ENCODE data around the gene MBD3. TPM values are rescaled to one million over a fixed set of nuclear protein-coding genes. Genes with fewer than 3 reads are reported as not detected.

MBD3 gene
- total and polyA plus RNA-seq, 4 donors = 12.4 to 57.6 (median 50.2) TPM

DNA sequence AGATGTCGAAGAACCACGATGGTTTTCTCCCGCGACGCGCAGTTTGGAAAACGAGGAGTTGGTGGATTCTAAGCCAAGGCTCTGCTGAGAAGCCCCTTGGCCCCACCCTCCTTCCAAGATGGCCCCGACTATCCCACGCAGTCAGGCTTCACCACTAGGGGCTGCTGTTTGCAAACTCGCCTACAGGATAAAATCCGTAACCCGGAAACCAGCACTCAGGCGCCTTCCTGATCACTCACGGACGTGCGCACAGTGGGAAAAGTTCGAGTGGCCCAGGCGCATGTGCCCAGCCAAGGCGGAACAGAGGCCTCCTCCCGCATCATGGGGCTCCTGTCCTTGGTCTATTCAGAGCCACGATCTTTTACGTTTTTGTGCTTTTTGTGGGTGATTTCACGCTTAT is 31.8 kb upstream of the MBD3 start:
- DNase-seq (ENCODE audit: low spot score) = peak; percentile 69
- Histone ChIP-seq H3K4me3 (ENCODE audit: low read depth in 1 of 3, low read length in 3 of 3) (no peak overlapping the region), H3K9me3 (ENCODE audit: control insufficient read depth in 4 of 4, low read length in 3 of 4) (no peaks in the 10 kb centered on the region), H3K36me3 (ENCODE audit: control insufficient read depth in 4 of 4, insufficient read depth in 3 of 4, low read depth in 1 of 4, low read length in 3 of 4) (peaks cover 0 to 6% (median 0%) of the 10 kb centered on the region in 4 donors), H3K9ac (ENCODE audit: low read depth in 1 of 2, low read length in 2 of 2) (no peak overlapping the region), H3K27me3 (ENCODE audit: control insufficient read depth in 4 of 4, insufficient read depth in 4 of 4, low read length in 3 of 4) (no peaks in the 10 kb centered on the region), H3K27ac (ENCODE audit: low read depth in 1 of 2, low read length in 2 of 2) (no peak overlapping the region), H3K4me1 (ENCODE audit: control insufficient read depth in 4 of 4, insufficient read depth in 4 of 4, low read length in 3 of 4) (no peaks in the 10 kb centered on the region)
- 84% methylated on average over 23 of the region's 23 CpGs for WGBS
- no peak for TF ChIP-seq GABPA (IDR thresholded peaks at IDR 0.05 in 1 of 2, conservative IDR thresholded peaks at IDR 0.05 in 1 of 2)
- TF ChIP-seq RAD21 (IDR thresholded peaks at IDR 0.05) = peak in 1 of 2 donors; percentile 62
- TF ChIP-seq, protein P1, sequence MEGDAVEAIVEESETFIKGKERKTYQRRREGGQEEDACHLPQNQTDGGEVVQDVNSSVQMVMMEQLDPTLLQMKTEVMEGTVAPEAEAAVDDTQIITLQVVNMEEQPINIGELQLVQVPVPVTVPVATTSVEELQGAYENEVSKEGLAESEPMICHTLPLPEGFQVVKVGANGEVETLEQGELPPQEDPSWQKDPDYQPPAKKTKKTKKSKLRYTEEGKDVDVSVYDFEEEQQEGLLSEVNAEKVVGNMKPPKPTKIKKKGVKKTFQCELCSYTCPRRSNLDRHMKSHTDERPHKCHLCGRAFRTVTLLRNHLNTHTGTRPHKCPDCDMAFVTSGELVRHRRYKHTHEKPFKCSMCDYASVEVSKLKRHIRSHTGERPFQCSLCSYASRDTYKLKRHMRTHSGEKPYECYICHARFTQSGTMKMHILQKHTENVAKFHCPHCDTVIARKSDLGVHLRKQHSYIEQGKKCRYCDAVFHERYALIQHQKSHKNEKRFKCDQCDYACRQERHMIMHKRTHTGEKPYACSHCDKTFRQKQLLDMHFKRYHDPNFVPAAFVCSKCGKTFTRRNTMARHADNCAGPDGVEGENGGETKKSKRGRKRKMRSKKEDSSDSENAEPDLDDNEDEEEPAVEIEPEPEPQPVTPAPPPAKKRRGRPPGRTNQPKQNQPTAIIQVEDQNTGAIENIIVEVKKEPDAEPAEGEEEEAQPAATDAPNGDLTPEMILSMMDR (IDR thresholded peaks at IDR 0.05; ENCODE audit: low read depth, low read length, missing input control) = peak; percentile 39

DNA sequence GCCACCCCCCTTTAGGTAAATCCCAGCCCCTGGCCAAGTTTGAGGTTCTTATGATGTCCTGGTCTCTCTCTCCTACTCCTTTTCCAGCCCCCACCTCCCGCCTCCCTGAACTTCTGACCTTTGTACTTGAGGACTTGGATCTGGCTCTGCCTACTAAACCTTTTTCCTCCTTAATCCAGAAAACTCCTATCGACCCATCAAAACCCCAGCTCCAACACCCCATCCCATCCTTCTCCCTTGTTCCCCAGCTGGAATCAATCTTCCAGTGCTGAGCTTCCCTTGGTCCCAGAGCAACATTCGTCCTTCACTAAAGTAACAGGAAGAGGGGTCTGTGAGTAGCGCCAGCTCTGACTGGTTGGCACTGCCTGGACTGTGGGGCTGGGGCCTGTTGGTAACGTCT is 29.9 kb upstream of the MBD3 start:
- no peak overlapping the region for H3K27ac ChIP-seq (ENCODE audit: low read depth in 1 of 2, low read length in 2 of 2)
- no peaks in the 10 kb centered on the region for H3K27me3 ChIP-seq (ENCODE audit: control insufficient read depth in 4 of 4, insufficient read depth in 4 of 4, low read length in 3 of 4)
- DNase-seq (ENCODE audit: low spot score) = no peak
- 90% methylated on average over 5 of the region's 5 CpGs for WGBS
- peaks cover 0 to 8% (median 1%) of the 10 kb centered on the region in 4 donors for H3K36me3 ChIP-seq (ENCODE audit: control insufficient read depth in 4 of 4, insufficient read depth in 3 of 4, low read depth in 1 of 4, low read length in 3 of 4)
- H3K4me1 ChIP-seq (ENCODE audit: control insufficient read depth in 4 of 4, insufficient read depth in 4 of 4, low read length in 3 of 4) = no peaks in the 10 kb centered on the region
- no peak overlapping the region for H3K9ac ChIP-seq (ENCODE audit: low read depth in 1 of 2, low read length in 2 of 2)
- H3K4me3 ChIP-seq (ENCODE audit: low read depth in 1 of 3, low read length in 3 of 3) = no peak overlapping the region
- no peak for TF ChIP-seq RAD21 (IDR thresholded peaks at IDR 0.05)
- TF ChIP-seq, protein P2, sequence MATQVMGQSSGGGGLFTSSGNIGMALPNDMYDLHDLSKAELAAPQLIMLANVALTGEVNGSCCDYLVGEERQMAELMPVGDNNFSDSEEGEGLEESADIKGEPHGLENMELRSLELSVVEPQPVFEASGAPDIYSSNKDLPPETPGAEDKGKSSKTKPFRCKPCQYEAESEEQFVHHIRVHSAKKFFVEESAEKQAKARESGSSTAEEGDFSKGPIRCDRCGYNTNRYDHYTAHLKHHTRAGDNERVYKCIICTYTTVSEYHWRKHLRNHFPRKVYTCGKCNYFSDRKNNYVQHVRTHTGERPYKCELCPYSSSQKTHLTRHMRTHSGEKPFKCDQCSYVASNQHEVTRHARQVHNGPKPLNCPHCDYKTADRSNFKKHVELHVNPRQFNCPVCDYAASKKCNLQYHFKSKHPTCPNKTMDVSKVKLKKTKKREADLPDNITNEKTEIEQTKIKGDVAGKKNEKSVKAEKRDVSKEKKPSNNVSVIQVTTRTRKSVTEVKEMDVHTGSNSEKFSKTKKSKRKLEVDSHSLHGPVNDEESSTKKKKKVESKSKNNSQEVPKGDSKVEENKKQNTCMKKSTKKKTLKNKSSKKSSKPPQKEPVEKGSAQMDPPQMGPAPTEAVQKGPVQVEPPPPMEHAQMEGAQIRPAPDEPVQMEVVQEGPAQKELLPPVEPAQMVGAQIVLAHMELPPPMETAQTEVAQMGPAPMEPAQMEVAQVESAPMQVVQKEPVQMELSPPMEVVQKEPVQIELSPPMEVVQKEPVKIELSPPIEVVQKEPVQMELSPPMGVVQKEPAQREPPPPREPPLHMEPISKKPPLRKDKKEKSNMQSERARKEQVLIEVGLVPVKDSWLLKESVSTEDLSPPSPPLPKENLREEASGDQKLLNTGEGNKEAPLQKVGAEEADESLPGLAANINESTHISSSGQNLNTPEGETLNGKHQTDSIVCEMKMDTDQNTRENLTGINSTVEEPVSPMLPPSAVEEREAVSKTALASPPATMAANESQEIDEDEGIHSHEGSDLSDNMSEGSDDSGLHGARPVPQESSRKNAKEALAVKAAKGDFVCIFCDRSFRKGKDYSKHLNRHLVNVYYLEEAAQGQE (IDR thresholded peaks at IDR 0.05) = no peak
- H3K9me3 ChIP-seq (ENCODE audit: control insufficient read depth in 4 of 4, low read length in 3 of 4) = no peaks in the 10 kb centered on the region

DNA sequence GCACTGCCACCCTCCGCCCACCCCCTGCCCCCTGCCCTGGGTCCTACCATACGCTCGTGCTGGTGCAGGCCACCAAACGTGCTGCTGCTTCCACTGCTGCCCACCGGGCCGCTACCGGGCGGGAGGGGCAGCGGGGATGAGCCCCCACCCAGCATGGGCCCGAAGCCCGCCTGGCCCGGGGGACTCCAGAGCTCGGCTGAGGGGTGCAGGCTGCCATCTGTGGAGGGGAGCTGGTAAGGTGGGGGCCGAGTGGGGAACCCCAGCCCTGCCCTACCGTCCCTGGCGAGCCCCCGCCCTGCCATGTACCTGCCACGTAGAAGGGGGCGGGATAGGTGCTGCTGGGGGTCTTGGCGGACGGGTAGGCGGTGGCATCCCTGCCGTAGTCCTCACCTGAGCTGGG is 29.3 kb upstream of the MBD3 start:
- no peak overlapping the region for H3K27ac ChIP-seq (ENCODE audit: low read depth in 1 of 2, low read length in 2 of 2)
- no peaks in the 10 kb centered on the region for H3K9me3 ChIP-seq (ENCODE audit: control insufficient read depth in 4 of 4, low read length in 3 of 4)
- peaks cover 0 to 8% (median 1%) of the 10 kb centered on the region in 4 donors for H3K36me3 ChIP-seq (ENCODE audit: control insufficient read depth in 4 of 4, insufficient read depth in 3 of 4, low read depth in 1 of 4, low read length in 3 of 4)
- no peak overlapping the region for H3K4me3 ChIP-seq (ENCODE audit: low read depth in 1 of 3, low read length in 3 of 3)
- H3K27me3 ChIP-seq (ENCODE audit: control insufficient read depth in 4 of 4, insufficient read depth in 4 of 4, low read length in 3 of 4) = no peaks in the 10 kb centered on the region
- TF ChIP-seq, protein P1 (IDR thresholded peaks at IDR 0.05; ENCODE audit: low read depth, low read length, missing input control) = no peak
- TF ChIP-seq, protein P3, sequence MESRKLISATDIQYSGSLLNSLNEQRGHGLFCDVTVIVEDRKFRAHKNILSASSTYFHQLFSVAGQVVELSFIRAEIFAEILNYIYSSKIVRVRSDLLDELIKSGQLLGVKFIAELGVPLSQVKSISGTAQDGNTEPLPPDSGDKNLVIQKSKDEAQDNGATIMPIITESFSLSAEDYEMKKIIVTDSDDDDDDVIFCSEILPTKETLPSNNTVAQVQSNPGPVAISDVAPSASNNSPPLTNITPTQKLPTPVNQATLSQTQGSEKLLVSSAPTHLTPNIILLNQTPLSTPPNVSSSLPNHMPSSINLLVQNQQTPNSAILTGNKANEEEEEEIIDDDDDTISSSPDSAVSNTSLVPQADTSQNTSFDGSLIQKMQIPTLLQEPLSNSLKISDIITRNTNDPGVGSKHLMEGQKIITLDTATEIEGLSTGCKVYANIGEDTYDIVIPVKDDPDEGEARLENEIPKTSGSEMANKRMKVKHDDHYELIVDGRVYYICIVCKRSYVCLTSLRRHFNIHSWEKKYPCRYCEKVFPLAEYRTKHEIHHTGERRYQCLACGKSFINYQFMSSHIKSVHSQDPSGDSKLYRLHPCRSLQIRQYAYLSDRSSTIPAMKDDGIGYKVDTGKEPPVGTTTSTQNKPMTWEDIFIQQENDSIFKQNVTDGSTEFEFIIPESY (IDR thresholded peaks at IDR 0.05) = no peak
- TF ChIP-seq, protein P2 (IDR thresholded peaks at IDR 0.05) = no peak
- no peak for TF ChIP-seq NR2F2 (IDR thresholded peaks at IDR 0.05)
- 96% methylated on average over 23 of the region's 23 CpGs for WGBS
- no peak overlapping the region for H3K9ac ChIP-seq (ENCODE audit: low read depth in 1 of 2, low read length in 2 of 2)
- H3K4me1 ChIP-seq (ENCODE audit: control insufficient read depth in 4 of 4, insufficient read depth in 4 of 4, low read length in 3 of 4) = no peaks in the 10 kb centered on the region
- no peak for DNase-seq (ENCODE audit: low spot score)
